Endothelial cell (in vitro differentiated cells): ENCODE measurements around the gene RNF224. TPM values are rescaled to one million over a fixed set of nuclear protein-coding genes. Genes with fewer than 3 reads are reported as not detected.

Experiments
- DNase-seq: peaks from one replicate; pipeline ENCODE4 v3.0.0; 2021; ENCODE audit warnings: low spot score
- H3K27ac Mint-ChIP-seq: one replicate; pipeline ENCODE4 v1.8.0; 2021; ENCODE audit warnings: mixed read lengths, inconsistent platforms; ENCODE audit not compliant: unreplicated experiment
- H3K27me3 Mint-ChIP-seq: one replicate; pipeline ENCODE4 v1.8.0; 2021; ENCODE audit warnings: mild to moderate bottlenecking, moderate library complexity, mixed read lengths, inconsistent platforms; ENCODE audit not compliant: unreplicated experiment
- H3K36me3 Mint-ChIP-seq: one replicate; pipeline ENCODE4 v1.8.0; 2021; ENCODE audit warnings: mild to moderate bottlenecking, low read depth, mixed read lengths, inconsistent platforms; ENCODE audit not compliant: unreplicated experiment
- H3K4me1 Mint-ChIP-seq: one replicate; pipeline ENCODE4 v1.8.0; 2021; ENCODE audit warnings: mild to moderate bottlenecking, mixed read lengths, inconsistent platforms; ENCODE audit not compliant: unreplicated experiment
- H3K4me3 Mint-ChIP-seq: one replicate; pipeline ENCODE4 v1.8.0; 2021; ENCODE audit warnings: mild to moderate bottlenecking, mixed read lengths, inconsistent platforms; ENCODE audit not compliant: unreplicated experiment
- H3K9me3 Mint-ChIP-seq: one replicate; pipeline ENCODE4 v1.8.0; 2021; ENCODE audit warnings: mixed read lengths, inconsistent platforms; ENCODE audit not compliant: unreplicated experiment
- CTCF ChIP-seq: fragments of 200-600 bp; sonication (generic); IDR thresholded peaks from one replicate; pipeline ENCODE4 v1.5.0; 2021; ENCODE audit warnings: antibody characterized with exemption; ENCODE audit not compliant: unreplicated experiment
- total RNA-seq: library from RNA; stranded (reverse); fragmentation: NEBNext Ultra II Directional; extraction: Animal tissue kit (Norgen Biotek cat#: 25700); gene quantifications from one replicate; pipeline ENCODE4 v1.2.1, GENCODE V29; 2021; ENCODE audit not compliant: unreplicated experiment

The RNF224 gene
- total RNA-seq, 1 donor from 2014 or later = not detected

DNA sequence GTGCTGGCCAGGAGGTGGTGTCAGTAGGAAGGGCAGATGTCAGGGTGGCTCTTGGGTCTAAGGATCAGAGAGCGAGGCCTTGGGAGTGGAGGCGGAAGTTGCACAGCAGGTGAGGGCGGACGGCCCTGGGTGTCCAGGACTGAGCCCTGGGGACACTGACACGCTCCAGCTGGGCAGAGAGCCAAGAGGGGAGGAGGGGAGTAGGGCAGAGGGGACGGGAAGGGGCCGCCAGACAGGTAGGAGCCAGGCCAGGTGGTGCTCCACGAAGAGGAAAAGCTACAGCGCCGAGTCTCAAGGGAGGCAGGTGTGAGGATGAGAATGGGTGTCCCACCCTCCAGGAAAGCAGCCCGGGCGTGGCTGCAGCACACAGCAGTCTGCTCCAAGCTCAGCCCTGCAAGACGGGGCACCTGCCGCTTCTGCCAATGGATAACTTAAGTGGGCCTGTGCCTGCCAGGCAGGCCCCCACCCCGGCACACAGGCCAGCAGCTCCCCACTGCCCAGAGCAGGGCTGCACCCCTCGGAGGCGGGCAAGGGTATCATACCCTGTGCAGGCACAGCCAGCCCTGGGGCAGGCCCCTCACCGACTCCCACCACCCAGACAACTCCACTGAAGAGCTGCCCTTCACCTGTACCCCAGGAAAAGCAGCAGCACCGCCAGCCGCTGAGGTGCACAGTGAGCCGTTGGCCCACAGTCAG lies 31.6 kb upstream of the RNF224 start:
- TF ChIP-seq CTCF = no peak
- H3K36me3 Mint-ChIP-seq = no peaks in the 10 kb centered on the region
- no peak for DNase-seq
- H3K9me3 Mint-ChIP-seq = no peaks in the 10 kb centered on the region
- H3K27ac Mint-ChIP-seq = no peak overlapping the region
- no peak overlapping the region for H3K4me3 Mint-ChIP-seq
- H3K27me3 Mint-ChIP-seq = peaks cover 7% of the 10 kb centered on the region
- no peaks in the 10 kb centered on the region for H3K4me1 Mint-ChIP-seq

DNA sequence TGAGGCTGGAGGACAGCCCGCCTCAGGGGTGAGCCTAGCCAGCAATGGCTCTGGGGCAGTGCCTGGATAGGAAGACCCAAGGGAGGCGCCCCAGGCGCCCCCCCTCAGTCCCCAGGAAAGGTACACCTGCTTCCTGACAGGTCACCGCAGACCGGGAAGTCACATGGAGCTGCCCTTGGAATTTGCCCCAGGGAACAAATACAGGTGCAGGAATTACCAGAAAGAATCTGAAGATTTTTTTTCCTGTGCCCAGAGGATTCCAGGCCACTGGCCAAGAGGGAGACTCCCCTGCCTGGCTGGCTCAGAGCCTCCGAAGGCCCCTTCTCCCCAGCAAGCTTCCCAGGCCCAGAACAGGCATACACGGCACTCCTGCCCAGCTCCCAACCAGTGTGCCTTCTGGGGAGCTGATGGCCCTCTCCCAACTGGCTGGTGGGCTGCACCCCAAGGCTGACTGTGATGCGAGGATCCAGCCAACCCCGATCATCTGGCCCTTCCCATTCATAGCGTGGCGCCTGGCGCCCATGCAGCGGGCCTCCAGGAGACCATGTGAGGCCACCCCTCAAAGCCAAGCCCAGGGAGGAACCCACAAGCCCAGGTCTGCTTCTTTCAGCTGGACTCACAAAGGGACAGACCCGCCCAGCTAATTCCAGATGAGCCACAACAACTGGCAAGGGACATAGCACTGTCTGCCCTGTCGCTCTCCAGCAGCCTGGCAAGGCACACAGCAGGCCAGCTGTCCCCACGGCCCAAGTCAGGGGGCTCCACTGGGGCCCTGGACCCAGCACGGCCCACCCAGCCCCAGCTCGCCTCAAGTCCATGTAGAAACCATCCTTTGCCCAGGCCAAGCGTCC lies 29.0 kb upstream of the RNF224 start:
- Mint-ChIP-seq H3K27me3 (peaks cover 9% of the 10 kb centered on the region), H3K36me3 (no peaks in the 10 kb centered on the region), H3K4me1 (no peaks in the 10 kb centered on the region), H3K9me3 (no peaks in the 10 kb centered on the region), H3K4me3 (peak overlapping the region; percentile 4), H3K27ac (no peak overlapping the region)
- no peak for DNase-seq
- no peak for TF ChIP-seq CTCF

- Mint-ChIP-seq H3K4me1 (no peaks in the 10 kb centered on the region), H3K9me3 (no peaks in the 10 kb centered on the region), H3K27me3 (peaks cover 9% of the 10 kb centered on the region), H3K27ac (no peak overlapping the region), H3K4me3 (no peak overlapping the region), H3K36me3 (no peaks in the 10 kb centered on the region)
- no peak for TF ChIP-seq CTCF
- DNase-seq = no peak
Measured at GRCh38 chr9:137198902-137199283, 28.4 kb upstream of the RNF224 start.

GRCh38 chr9:137199411-137200121 lies 27.7 kb upstream of the RNF224 start:
- Mint-ChIP-seq H3K36me3 (no peaks in the 10 kb centered on the region), H3K27ac (no peak overlapping the region), H3K4me3 (peak overlapping the region; percentile 88), H3K27me3 (peaks cover 9% of the 10 kb centered on the region), H3K9me3 (no peaks in the 10 kb centered on the region), H3K4me1 (peaks cover 2% of the 10 kb centered on the region)
- no peak for DNase-seq
- TF ChIP-seq CTCF = no peak
